HG03558 (cell line): ENCODE measurements around the gene HOXA13.

ENCODE experiments used
- ATAC-seq: cut with Tn5 transposase; IDR thresholded peaks from one replicate; pipeline ENCODE4 v1.9.1; 2021; ENCODE audit warnings: moderate number of reproducible peaks; ENCODE audit not compliant: unreplicated experiment; ENCODE audit errors: extremely low read depth

The HOXA13 gene

GRCh38 chr7:27161214-27161720 is 38.6 kb downstream of the HOXA13 start:
- ATAC-seq, result no peak

- ATAC-seq, result no peak
Observed at GRCh38 chr7:27160546-27161213, 39.2 kb downstream of the HOXA13 start.

GRCh38 chr7:27160145-27160545 is 39.7 kb downstream of the HOXA13 start:
- ATAC-seq, result no peak

- no peak for ATAC-seq
Observed at GRCh38 chr7:27159266-27160144, 40.4 kb downstream of the HOXA13 start.

GRCh38 chr7:27158436-27159265 is 41.2 kb downstream of the HOXA13 start:
- no peak for ATAC-seq

GRCh38 chr7:27157702-27158431 is 42.0 kb downstream of the HOXA13 start:
- ATAC-seq, result no peak

- ATAC-seq, result no peak
Observed at GRCh38 chr7:27156916-27157701, 42.8 kb downstream of the HOXA13 start.

- ATAC-seq, result no peak
Observed at GRCh38 chr7:27156508-27156898, 43.4 kb downstream of the HOXA13 start, which contains the start of gene HOXA7. TSS of gene HOXA7 (minus strand) at chr7:27156675. CDS start at chr7:27156545, 130 bp downstream.

- ATAC-seq, result no peak
Observed at GRCh38 chr7:27155816-27156507, 43.9 kb downstream of the HOXA13 start.

GRCh38 chr7:27154901-27155815 is 44.7 kb downstream of the HOXA13 start:
- no peak for ATAC-seq

- ATAC-seq, result no peak
Observed at GRCh38 chr7:27154369-27154768, 45.5 kb downstream of the HOXA13 start.

- ATAC-seq, result no peak
Observed at GRCh38 chr7:27153526-27153925, 46.4 kb downstream of the HOXA13 start.

GRCh38 chr7:27152816-27153442 is 47.0 kb downstream of the HOXA13 start:
- ATAC-seq, result no peak

GRCh38 chr7:27151931-27152815 is 47.7 kb downstream of the HOXA13 start, which contains the start of gene HOXA3:
TSS of gene HOXA3 (minus strand) at chr7:27152583. CDS start at chr7:27110640, 41,943 bp downstream.
- ATAC-seq, result no peak

- ATAC-seq, result no peak
Observed at GRCh38 chr7:27151341-27151930, 48.5 kb downstream of the HOXA13 start.
